ENCODE measurements around the gene KRT23.

- no peak for TF ChIP-seq CTCF (IDR thresholded peaks at IDR 0.05 in 2 of 3, conservative IDR thresholded peaks at IDR 0.05 in 1 of 3; ENCODE audit: borderline replicate concordance in 1 of 3, insufficient read depth in 1 of 3, low read depth in 2 of 3, low read length in 2 of 3)
- no peak for TF ChIP-seq YY1 (IDR thresholded peaks at IDR 0.05; ENCODE audit: extremely low read depth, insufficient replicate concordance, low read depth, low read length)
- no peak for TF ChIP-seq REST (IDR thresholded peaks at IDR 0.05; ENCODE audit: low read depth)
- no peak for TF ChIP-seq EZH2 (IDR thresholded peaks at IDR 0.05)
- no peak for TF ChIP-seq ZFX (IDR thresholded peaks at IDR 0.05)
- TF ChIP-seq POLR2A (IDR thresholded peaks at IDR 0.05; ENCODE audit: borderline replicate concordance, extremely low read depth, insufficient read depth, insufficient read length) = no peak
These were observed 42.7 kb upstream of the KRT23 start for GRCh38 chr17:40980117-40980516.

Data from HCT116 (cell line).